ENCODE data around the gene HTATSF1. TPM values are rescaled to one million over a fixed set of nuclear protein-coding genes. Genes with fewer than 3 reads are reported as not detected.

Gene HTATSF1
- total RNA-seq, 4 donors from 2014 or later = 34.0 to 44.8 (median 40.7) TPM

DNA sequence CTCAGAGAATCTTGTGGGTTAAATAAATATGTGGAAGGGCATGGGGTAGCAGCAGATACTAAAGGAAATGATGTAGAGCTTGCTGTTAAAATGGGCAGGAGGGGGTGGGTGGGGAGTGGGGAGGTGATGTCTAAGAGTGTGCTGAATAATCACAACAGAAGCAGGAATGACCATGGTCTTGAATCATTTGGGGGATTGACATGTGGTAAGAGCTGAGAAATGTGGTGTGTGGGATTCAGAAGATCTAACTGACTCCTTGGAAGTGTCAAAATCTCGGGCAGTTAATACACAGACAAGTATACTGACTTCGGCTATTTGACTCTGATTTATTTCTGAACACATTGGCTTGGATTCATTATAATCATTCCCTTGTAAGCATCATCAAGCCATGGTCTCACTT, 41.4 kb downstream of the HTATSF1 start:
- Histone ChIP-seq H3K9me3 (no peaks in the 10 kb centered on the region), H3K4me1 (no peaks in the 10 kb centered on the region), H3K4me3 (no peak overlapping the region), H3K27ac (no peak overlapping the region), H3K27me3 (no peaks in the 10 kb centered on the region), H3K36me3 (no peaks in the 10 kb centered on the region)
- intact Hi-C loops (cut with DNase I; ENCODE audit: low total_unique reads) = no loop called here
- no peak for DNase-seq
- TF ChIP-seq POLR2AphosphoS5 (IDR thresholded peaks at IDR 0.05) (no peak), POLR2A (IDR thresholded peaks at IDR 0.05) (no peak), EP300 (IDR thresholded peaks at IDR 0.05; ENCODE audit: low read depth) (no peak), CTCF (IDR thresholded peaks at IDR 0.05) (no peak)
- in situ Hi-C loops (cut with MboI; ENCODE audit: low pct_ligation_motif_present in 1 of 4, low pct_unique_long_range_greater_than_20kb in 1 of 4, low sequenced_read_pairs in 3 of 4) = no loop called here
- WGBS, 2 donors (ENCODE audit: low coverage in 1 of 2) = 62 to 80% methylated on average over 1 to 2 of the region's 2 CpGs

GRCh38 chrX:136540226-136540625, 42.8 kb downstream of the HTATSF1 start:
- TF ChIP-seq POLR2AphosphoS5 (IDR thresholded peaks at IDR 0.05) = no peak
- no peak for TF ChIP-seq POLR2A (IDR thresholded peaks at IDR 0.05)
- TF ChIP-seq EP300 (IDR thresholded peaks at IDR 0.05; ENCODE audit: low read depth) = no peak
- TF ChIP-seq CTCF (IDR thresholded peaks at IDR 0.05) = no peak
- WGBS, 2 donors (ENCODE audit: low coverage in 1 of 2) = 72% methylated on average over 5 of the region's 5 CpGs; no CpG with 5 or more reads in 1 of the 2 donors
- Histone ChIP-seq H3K9me3 (no peaks in the 10 kb centered on the region), H3K4me1 (no peaks in the 10 kb centered on the region), H3K36me3 (no peaks in the 10 kb centered on the region), H3K27me3 (no peaks in the 10 kb centered on the region), H3K4me3 (no peak overlapping the region), H3K27ac (no peak overlapping the region)
- no peak for DNase-seq
- intact Hi-C loops (cut with DNase I; ENCODE audit: low total_unique reads) (no loop called here), in situ Hi-C loops (cut with MboI; ENCODE audit: low pct_ligation_motif_present in 1 of 4, low pct_unique_long_range_greater_than_20kb in 1 of 4, low sequenced_read_pairs in 3 of 4) (no loop called here)

GRCh38 chrX:136541294-136541693, 43.9 kb downstream of the HTATSF1 start:
- TF ChIP-seq POLR2AphosphoS5 (IDR thresholded peaks at IDR 0.05) = no peak
- no peak for TF ChIP-seq CTCF (IDR thresholded peaks at IDR 0.05)
- TF ChIP-seq EP300 (IDR thresholded peaks at IDR 0.05; ENCODE audit: low read depth) = no peak
- TF ChIP-seq POLR2A (IDR thresholded peaks at IDR 0.05) = no peak
- intact Hi-C loops (cut with DNase I; ENCODE audit: low total_unique reads) = no loop called here
- Histone ChIP-seq H3K36me3 (no peaks in the 10 kb centered on the region), H3K27ac (no peak overlapping the region), H3K4me1 (no peaks in the 10 kb centered on the region), H3K4me3 (no peak overlapping the region), H3K9me3 (no peaks in the 10 kb centered on the region), H3K27me3 (no peaks in the 10 kb centered on the region)
- DNase-seq = no peak
- in situ Hi-C loops (cut with MboI; ENCODE audit: low pct_ligation_motif_present in 1 of 4, low pct_unique_long_range_greater_than_20kb in 1 of 4, low sequenced_read_pairs in 3 of 4) = no loop called here
- WGBS, 2 donors (ENCODE audit: low coverage in 1 of 2) = 84% methylated on average over 3 of the region's 3 CpGs; no CpG with 5 or more reads in 1 of the 2 donors

- DNase-seq = no peak
- in situ Hi-C loops (cut with MboI; ENCODE audit: low pct_ligation_motif_present in 1 of 4, low pct_unique_long_range_greater_than_20kb in 1 of 4, low sequenced_read_pairs in 3 of 4) (no loop called here), intact Hi-C loops (cut with DNase I; ENCODE audit: low total_unique reads) (no loop called here)
- 57% methylated on average over 7 of the region's 7 CpGs; no CpG with 5 or more reads in 1 of the 2 donors for WGBS, 2 donors (ENCODE audit: low coverage in 1 of 2)
- H3K4me1 ChIP-seq = no peaks in the 10 kb centered on the region
- H3K9me3 ChIP-seq = no peaks in the 10 kb centered on the region
- no peak overlapping the region for H3K4me3 ChIP-seq
- no peak overlapping the region for H3K27ac ChIP-seq
- H3K27me3 ChIP-seq = no peaks in the 10 kb centered on the region
- H3K36me3 ChIP-seq = no peaks in the 10 kb centered on the region
- TF ChIP-seq POLR2AphosphoS5 (IDR thresholded peaks at IDR 0.05) (no peak), POLR2A (IDR thresholded peaks at IDR 0.05) (no peak), CTCF (IDR thresholded peaks at IDR 0.05) (no peak), EP300 (IDR thresholded peaks at IDR 0.05; ENCODE audit: low read depth) (no peak)
Observed at GRCh38 chrX:136542281-136542680, 44.9 kb downstream of the HTATSF1 start.
